HFFc6 (cell line): ENCODE measurements around the gene CEP63. TPM values are rescaled to one million over a fixed set of nuclear protein-coding genes. Genes with fewer than 3 reads are reported as not detected.
A peak's percentile ranks its signal among the peaks of the same experiment; 100 is the strongest.

Experiments
- DNase-seq: peaks from one replicate; pipeline ENCODE4 v3.0.0-alpha.2; 2018
- H3K27ac Mint-ChIP-seq: 2 replicates; pipeline ENCODE4 v1.8.0; 2020; ENCODE audit warnings: mild to moderate bottlenecking, mixed read lengths
- H3K27me3 Mint-ChIP-seq: 2 replicates; pipeline ENCODE4 v1.8.0; 2021; ENCODE audit warnings: mild to moderate bottlenecking, moderate library complexity, mixed read lengths; ENCODE audit not compliant: insufficient read depth
- H3K36me3 Mint-ChIP-seq: 2 replicates; pipeline ENCODE4 v1.8.0; 2021; ENCODE audit warnings: low read depth, mixed read lengths
- H3K4me1 Mint-ChIP-seq: 2 replicates; pipeline ENCODE4 v1.8.0; 2020; ENCODE audit warnings: low read depth, mixed read lengths
- H3K4me3 Mint-ChIP-seq: 2 replicates; pipeline ENCODE4 v1.8.0; 2020; ENCODE audit warnings: mild to moderate bottlenecking, moderate library complexity, mixed read lengths
- H3K9me3 Mint-ChIP-seq: 2 replicates; pipeline ENCODE4 v1.8.0; 2020; ENCODE audit warnings: mild to moderate bottlenecking, mixed read lengths
- CTCF ChIP-seq: fragments of 200-600 bp; sonication (generic); IDR thresholded peaks from 2 replicates; pipeline ENCODE4 v1.5.0; 2021; ENCODE audit warnings: antibody characterized with exemption, mild to moderate bottlenecking
- total RNA-seq, 6 experiments: library from RNA; stranded (reverse); fragmentation: NEBNext Ultra II Directional; extraction: Animal tissue kit (Norgen Biotek cat#: 25700); gene quantifications; 2 replicates in 1 of 6; 3 replicates in 5 of 6; pipeline ENCODE4 v1.2.3, GENCODE V29; 2021

Gene CEP63
- total RNA-seq, 6 experiments from 2014 or later: 17.3 to 23.3 (median 21.3) TPM

- H3K27me3 Mint-ChIP-seq: no peaks in the 10 kb centered on the region
- H3K4me3 Mint-ChIP-seq: no peak overlapping the region
- peaks cover 11% of the 10 kb centered on the region for H3K36me3 Mint-ChIP-seq
- peak overlapping the region; percentile 91 for H3K27ac Mint-ChIP-seq
- H3K4me1 Mint-ChIP-seq: peaks cover 86% of the 10 kb centered on the region
- no peak for DNase-seq
- no peaks in the 10 kb centered on the region for H3K9me3 Mint-ChIP-seq
- TF ChIP-seq CTCF: no peak
These were observed 10.9 kb upstream of the CEP63 start for GRCh38 chr3:134474956-134475355.

GRCh38 chr3:134476306-134476705, 9.6 kb upstream of the CEP63 start:
- no peaks in the 10 kb centered on the region for H3K27me3 Mint-ChIP-seq
- no peak for DNase-seq
- no peaks in the 10 kb centered on the region for H3K9me3 Mint-ChIP-seq
- H3K4me3 Mint-ChIP-seq: peak overlapping the region; percentile 42
- H3K4me1 Mint-ChIP-seq: peaks cover 86% of the 10 kb centered on the region
- TF ChIP-seq CTCF: no peak
- peak overlapping the region; percentile 91 for H3K27ac Mint-ChIP-seq
- H3K36me3 Mint-ChIP-seq: peaks cover 22% of the 10 kb centered on the region

GRCh38 chr3:134477002-134477401, 8.9 kb upstream of the CEP63 start:
- no peak for TF ChIP-seq CTCF
- H3K27me3 Mint-ChIP-seq: no peaks in the 10 kb centered on the region
- H3K4me3 Mint-ChIP-seq: peak overlapping the region; percentile 42
- DNase-seq: peak; percentile 73
- peaks cover 86% of the 10 kb centered on the region for H3K4me1 Mint-ChIP-seq
- H3K36me3 Mint-ChIP-seq: peaks cover 29% of the 10 kb centered on the region
- H3K27ac Mint-ChIP-seq: peak overlapping the region; percentile 91
- no peaks in the 10 kb centered on the region for H3K9me3 Mint-ChIP-seq

GRCh38 chr3:134477938-134478337, 7.9 kb upstream of the CEP63 start:
- no peak for TF ChIP-seq CTCF
- peaks cover 87% of the 10 kb centered on the region for H3K4me1 Mint-ChIP-seq
- H3K27me3 Mint-ChIP-seq: no peaks in the 10 kb centered on the region; the same call in 1 of the 2 replicates
- peaks cover 38% of the 10 kb centered on the region for H3K36me3 Mint-ChIP-seq
- peak overlapping the region; percentile 91 for H3K27ac Mint-ChIP-seq
- H3K9me3 Mint-ChIP-seq: no peaks in the 10 kb centered on the region
- peak overlapping the region; percentile 57 for H3K4me3 Mint-ChIP-seq
- peak; percentile 66 for DNase-seq

GRCh38 chr3:134480546-134480945, 5.3 kb upstream of the CEP63 start:
- Mint-ChIP-seq H3K27me3 (peaks cover 6% of the 10 kb centered on the region; the same call in 1 of the 2 replicates), H3K4me3 (peak overlapping the region; percentile 26; the same call in 1 of the 2 replicates), H3K4me1 (peaks cover 94% of the 10 kb centered on the region), H3K36me3 (peaks cover 55% of the 10 kb centered on the region), H3K9me3 (peaks cover 3% of the 10 kb centered on the region; the same call in 1 of the 2 replicates), H3K27ac (peak overlapping the region; percentile 99)
- TF ChIP-seq CTCF: no peak
- no peak for DNase-seq
